Activated CD8-positive, alpha-beta T cell treated with anti-CD3 and anti-CD28 coated beads for 36 hours (primary cell): ENCODE data around the gene GPRC6A. TPM values are rescaled to one million over a fixed set of nuclear protein-coding genes. Genes with fewer than 3 reads are reported as not detected.
A peak's percentile ranks its signal among the peaks of the same experiment; 100 is the strongest.

Source experiments
- ATAC-seq: fragments of 200-7000 bp; cut with Tn5 transposase; one replicate; pipeline ENCODE4 v1.10.0; 2021; ENCODE audit warnings: mild to moderate bottlenecking, moderate library complexity
- CTCF ChIA-PET: fragments of 350-600 bp; sonication (Branson Sonifier 250); formaldehyde crosslinking; loops from one replicate; lab custom pipeline; 2021; ENCODE audit warnings: antibody characterized with exemption; lab: Charles Lee
- POLR2A ChIA-PET: fragments of 350-600 bp; sonication (Branson Sonifier 250); formaldehyde crosslinking; loops from one replicate; lab custom pipeline; 2021; ENCODE audit warnings: antibody characterized with exemption; lab: Charles Lee
- DNase-seq: peaks from one replicate; pipeline ENCODE4 v3.0.0-alpha.2; 2020
- H3K27ac Mint-ChIP-seq: one replicate; pipeline ENCODE4 v1.8.0; 2021; ENCODE audit warnings: mild to moderate bottlenecking, mixed read lengths
- H3K27me3 Mint-ChIP-seq: one replicate; pipeline ENCODE4 v1.8.0; 2021; ENCODE audit warnings: mixed read lengths
- H3K36me3 Mint-ChIP-seq: one replicate; pipeline ENCODE4 v1.8.0; 2021; ENCODE audit warnings: low read depth, mixed read lengths
- H3K4me1 Mint-ChIP-seq: one replicate; pipeline ENCODE4 v1.8.0; 2021; ENCODE audit warnings: low read depth, mixed read lengths
- H3K4me3 Mint-ChIP-seq: one replicate; pipeline ENCODE4 v1.8.0; 2021; ENCODE audit warnings: mild to moderate bottlenecking, moderate library complexity, mixed read lengths
- H3K9me3 Mint-ChIP-seq: one replicate; pipeline ENCODE4 v1.8.0; 2021; ENCODE audit warnings: mixed read lengths
- intact Hi-C: fragments of 100-400 bp; cut with micrococcal nuclease; formaldehyde crosslinking; loops from one replicate; pipeline ENCODE4 v1.10.0; 2022
- total RNA-seq, 2 experiments: library from RNA; stranded (reverse); gene quantifications; one replicate each; pipeline ENCODE4 v1.2.3, GENCODE V29; 2021
- TF ChIP-seq, protein P1 (sequence below): fragments of 200-600 bp; IDR thresholded peaks from one replicate; pipeline ENCODE4 v1.8.0; 2022; ENCODE audit warnings: antibody characterized with exemption, mild to moderate bottlenecking

Gene GPRC6A, protein sequence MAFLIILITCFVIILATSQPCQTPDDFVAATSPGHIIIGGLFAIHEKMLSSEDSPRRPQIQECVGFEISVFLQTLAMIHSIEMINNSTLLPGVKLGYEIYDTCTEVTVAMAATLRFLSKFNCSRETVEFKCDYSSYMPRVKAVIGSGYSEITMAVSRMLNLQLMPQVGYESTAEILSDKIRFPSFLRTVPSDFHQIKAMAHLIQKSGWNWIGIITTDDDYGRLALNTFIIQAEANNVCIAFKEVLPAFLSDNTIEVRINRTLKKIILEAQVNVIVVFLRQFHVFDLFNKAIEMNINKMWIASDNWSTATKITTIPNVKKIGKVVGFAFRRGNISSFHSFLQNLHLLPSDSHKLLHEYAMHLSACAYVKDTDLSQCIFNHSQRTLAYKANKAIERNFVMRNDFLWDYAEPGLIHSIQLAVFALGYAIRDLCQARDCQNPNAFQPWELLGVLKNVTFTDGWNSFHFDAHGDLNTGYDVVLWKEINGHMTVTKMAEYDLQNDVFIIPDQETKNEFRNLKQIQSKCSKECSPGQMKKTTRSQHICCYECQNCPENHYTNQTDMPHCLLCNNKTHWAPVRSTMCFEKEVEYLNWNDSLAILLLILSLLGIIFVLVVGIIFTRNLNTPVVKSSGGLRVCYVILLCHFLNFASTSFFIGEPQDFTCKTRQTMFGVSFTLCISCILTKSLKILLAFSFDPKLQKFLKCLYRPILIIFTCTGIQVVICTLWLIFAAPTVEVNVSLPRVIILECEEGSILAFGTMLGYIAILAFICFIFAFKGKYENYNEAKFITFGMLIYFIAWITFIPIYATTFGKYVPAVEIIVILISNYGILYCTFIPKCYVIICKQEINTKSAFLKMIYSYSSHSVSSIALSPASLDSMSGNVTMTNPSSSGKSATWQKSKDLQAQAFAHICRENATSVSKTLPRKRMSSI
- not detected for total RNA-seq

DNA sequence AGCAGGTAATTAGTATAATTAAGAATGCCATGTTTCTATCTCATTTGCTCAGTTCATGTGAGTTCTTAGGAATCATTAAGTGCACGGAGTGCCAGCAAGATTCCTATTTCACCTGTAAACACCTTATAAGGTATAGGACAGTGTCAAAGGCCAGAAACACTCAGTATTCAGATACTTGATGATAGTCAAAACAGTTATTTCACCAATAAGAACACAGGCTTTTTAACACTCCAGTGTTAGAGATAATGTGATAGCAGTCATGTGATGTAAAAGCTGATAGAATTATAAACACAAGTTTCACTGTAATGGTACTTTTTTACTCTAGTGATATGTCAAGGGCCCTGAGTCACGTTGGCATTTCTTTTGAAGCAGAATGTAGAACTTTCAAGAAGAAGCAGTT, at the start of gene GPRC6A:
Gene GPRC6A, minus strand, starts transcription at position 101 of the 400 bp plus-strand sequence. Its CDS starts 70 bp downstream, at position 31.
- Mint-ChIP-seq H3K4me3 (no peak within 1 kb of the TSS), H3K9me3 (no peaks in the 10 kb centered on the region), H3K4me1 (no peaks in the 10 kb centered on the region), H3K27me3 (no peaks in the 10 kb centered on the region), H3K27ac (no peak within 1 kb of the TSS), H3K36me3 (no peaks in the 10 kb centered on the region)
- no peak for ATAC-seq
- no peak for DNase-seq
- POLR2A ChIA-PET, result no interaction called here
- intact Hi-C loops, result no loop called here
- TF ChIP-seq, protein P1, sequence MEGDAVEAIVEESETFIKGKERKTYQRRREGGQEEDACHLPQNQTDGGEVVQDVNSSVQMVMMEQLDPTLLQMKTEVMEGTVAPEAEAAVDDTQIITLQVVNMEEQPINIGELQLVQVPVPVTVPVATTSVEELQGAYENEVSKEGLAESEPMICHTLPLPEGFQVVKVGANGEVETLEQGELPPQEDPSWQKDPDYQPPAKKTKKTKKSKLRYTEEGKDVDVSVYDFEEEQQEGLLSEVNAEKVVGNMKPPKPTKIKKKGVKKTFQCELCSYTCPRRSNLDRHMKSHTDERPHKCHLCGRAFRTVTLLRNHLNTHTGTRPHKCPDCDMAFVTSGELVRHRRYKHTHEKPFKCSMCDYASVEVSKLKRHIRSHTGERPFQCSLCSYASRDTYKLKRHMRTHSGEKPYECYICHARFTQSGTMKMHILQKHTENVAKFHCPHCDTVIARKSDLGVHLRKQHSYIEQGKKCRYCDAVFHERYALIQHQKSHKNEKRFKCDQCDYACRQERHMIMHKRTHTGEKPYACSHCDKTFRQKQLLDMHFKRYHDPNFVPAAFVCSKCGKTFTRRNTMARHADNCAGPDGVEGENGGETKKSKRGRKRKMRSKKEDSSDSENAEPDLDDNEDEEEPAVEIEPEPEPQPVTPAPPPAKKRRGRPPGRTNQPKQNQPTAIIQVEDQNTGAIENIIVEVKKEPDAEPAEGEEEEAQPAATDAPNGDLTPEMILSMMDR, result no peak
- CTCF ChIA-PET, result no interaction called here

DNA sequence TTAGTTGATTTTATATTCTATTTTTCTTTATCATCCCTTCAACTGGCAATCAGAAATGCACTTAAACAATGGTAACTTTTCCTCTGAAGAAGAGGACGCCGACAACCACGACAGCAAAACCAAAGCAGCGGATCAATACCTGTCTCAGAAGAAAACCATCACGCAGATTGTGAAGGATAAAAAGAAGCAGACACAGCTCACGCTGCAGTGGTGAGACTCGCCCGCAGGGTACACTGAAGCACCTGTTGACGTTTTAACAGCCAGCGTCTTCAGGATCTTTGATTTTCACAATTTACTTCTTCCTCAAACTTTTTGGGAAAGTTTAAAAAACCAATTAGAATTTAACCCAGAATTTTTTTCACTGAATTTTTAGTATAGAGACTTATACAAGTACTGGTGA, 48.9 kb upstream of the GPRC6A start:
- intact Hi-C loops, result no loop called here
- TF ChIP-seq, protein P1, result no peak
- no peaks in the 10 kb centered on the region for H3K9me3 Mint-ChIP-seq
- H3K4me3 Mint-ChIP-seq, result no peak overlapping the region
- CTCF ChIA-PET, result no interaction called here
- DNase-seq (no peak), ATAC-seq (no peak)
- peaks cover 5% of the 10 kb centered on the region for H3K4me1 Mint-ChIP-seq
- POLR2A ChIA-PET, result no interaction called here
- no peaks in the 10 kb centered on the region for H3K36me3 Mint-ChIP-seq
- H3K27ac Mint-ChIP-seq, result no peak overlapping the region
- H3K27me3 Mint-ChIP-seq, result peaks cover 23% of the 10 kb centered on the region

DNA sequence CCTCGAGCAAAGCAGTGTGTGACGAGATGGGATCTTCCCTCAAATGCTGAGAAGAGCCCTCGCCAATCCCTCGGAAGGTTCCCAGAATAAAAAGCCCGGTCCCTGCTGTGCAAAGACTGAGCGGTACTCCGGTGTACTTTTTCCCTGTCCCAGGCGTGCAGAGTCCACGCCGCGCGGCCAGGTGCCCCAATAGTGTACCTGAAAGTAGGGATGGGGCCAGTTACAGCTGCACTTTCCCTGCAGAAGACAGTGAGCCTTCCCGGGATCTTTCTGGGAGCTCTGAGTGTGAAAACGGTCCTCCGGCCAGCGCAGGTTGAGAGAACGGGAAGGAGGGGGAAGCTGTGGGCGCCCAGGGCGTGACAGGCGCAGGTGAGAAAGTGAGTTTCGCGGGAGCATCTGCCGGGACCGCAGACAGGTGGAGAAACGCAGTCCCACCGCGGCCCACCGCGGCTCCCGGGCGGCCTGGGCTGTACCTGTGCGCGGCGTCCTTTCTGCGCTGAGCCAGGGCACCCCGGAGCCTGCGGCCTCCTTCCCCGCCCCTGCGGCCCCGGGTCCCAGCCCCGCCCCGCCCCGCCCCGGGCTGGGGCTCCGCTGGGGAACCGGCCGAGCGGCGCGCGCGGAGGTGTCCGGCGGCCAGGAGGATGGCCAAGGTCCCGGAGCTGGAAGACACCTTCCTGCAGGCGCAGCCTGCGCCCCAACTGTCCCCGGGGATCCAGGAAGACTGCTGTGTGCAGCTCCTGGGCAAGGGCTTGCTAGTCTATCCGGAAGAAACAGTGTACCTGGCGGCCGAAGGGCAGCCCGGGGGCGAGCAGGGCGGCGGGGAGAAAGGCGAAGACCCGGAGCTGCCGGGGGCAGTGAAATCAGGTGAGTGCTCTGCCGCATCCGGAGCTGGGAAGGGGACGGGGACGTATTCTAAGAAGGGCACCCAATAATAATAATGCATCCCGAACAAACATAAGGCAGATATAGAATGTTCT, 48.0 kb upstream of the GPRC6A start, which contains the start of gene RFX6:
Gene RFX6, plus strand, starts transcription at position 608 of the 977 bp plus-strand sequence. Its CDS starts 34 bp downstream, at position 642.
- intact Hi-C loops, result no loop called here

DNA sequence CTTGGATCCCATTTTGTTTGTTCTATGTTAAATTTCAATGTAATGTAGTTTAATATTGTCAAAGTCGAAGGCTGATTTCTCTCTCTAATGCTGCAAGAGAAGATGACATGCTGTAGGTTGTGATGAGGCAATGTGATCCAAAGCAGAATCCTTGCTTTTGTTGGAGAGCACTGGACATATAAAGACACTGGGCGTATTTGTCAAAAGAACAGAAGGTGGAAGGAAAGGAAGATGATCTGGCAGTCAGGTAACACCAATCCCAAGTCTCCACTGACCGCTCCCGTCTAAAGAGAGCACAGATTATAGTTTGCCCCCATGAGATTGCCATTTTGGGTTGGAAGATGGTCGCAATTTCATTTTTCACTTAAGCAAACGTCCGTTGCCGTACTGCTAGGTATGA, 47.2 kb upstream of the GPRC6A start:
- peaks cover 23% of the 10 kb centered on the region for H3K27me3 Mint-ChIP-seq
- peaks cover 3% of the 10 kb centered on the region for H3K9me3 Mint-ChIP-seq
- intact Hi-C loops, result no loop called here
- POLR2A ChIA-PET, result no interaction called here
- no peak for DNase-seq
- peaks cover 5% of the 10 kb centered on the region for H3K4me1 Mint-ChIP-seq
- ATAC-seq, result no peak
- H3K27ac Mint-ChIP-seq, result no peak overlapping the region
- CTCF ChIA-PET, result no interaction called here
- TF ChIP-seq, protein P1, result no peak
- no peak overlapping the region for H3K4me3 Mint-ChIP-seq
- no peaks in the 10 kb centered on the region for H3K36me3 Mint-ChIP-seq

More for the DNA sequence above, 48.0 kb upstream of the GPRC6A start, which contains the start of gene RFX6:
- TF ChIP-seq, protein P1, result no peak
- Mint-ChIP-seq H3K4me3 (peak within 1 kb of the TSS; percentile 17), H3K27me3 (peaks cover 23% of the 10 kb centered on the region), H3K36me3 (no peaks in the 10 kb centered on the region), H3K9me3 (peaks cover 3% of the 10 kb centered on the region), H3K27ac (no peak within 1 kb of the TSS), H3K4me1 (peaks cover 5% of the 10 kb centered on the region)
- DNase-seq (no peak), ATAC-seq (no peak)
- ChIA-PET CTCF (no interaction called here), POLR2A (no interaction called here)
